HG03469 (cell line): ENCODE data around the gene CELSR3.

Experiments used
- ATAC-seq: cut with Tn5 transposase; IDR thresholded peaks from one replicate; pipeline ENCODE4 v1.9.1; 2021; ENCODE audit warnings: mild to moderate bottlenecking, moderate library complexity, moderate number of reproducible peaks; ENCODE audit not compliant: unreplicated experiment

Gene CELSR3

GRCh38 chr3:48600711-48601621 is 61.7 kb downstream of the CELSR3 start:
- no peak for ATAC-seq

GRCh38 chr3:48599509-48600285 is 63.0 kb downstream of the CELSR3 start:
- no peak for ATAC-seq

- ATAC-seq = no peak
Observed at GRCh38 chr3:48599077-48599501, 63.6 kb downstream of the CELSR3 start.

GRCh38 chr3:48598323-48599076 is 64.2 kb downstream of the CELSR3 start:
- ATAC-seq = no peak

- ATAC-seq = no peak
Observed at GRCh38 chr3:48597408-48597800, 65.3 kb downstream of the CELSR3 start.

GRCh38 chr3:48596676-48597407 is 65.8 kb downstream of the CELSR3 start:
- ATAC-seq = no peak

- ATAC-seq = no peak
Observed at GRCh38 chr3:48596157-48596556, 66.5 kb downstream of the CELSR3 start.

- ATAC-seq = no peak
Observed at GRCh38 chr3:48595526-48596121, 67.1 kb downstream of the CELSR3 start.

- no peak for ATAC-seq
Observed at GRCh38 chr3:48595075-48595525, 67.6 kb downstream of the CELSR3 start, which contains the start of gene COL7A1. Gene COL7A1, minus strand, starts transcription at chr3:48595329. Its CDS starts 170 bp downstream, at chr3:48595159.

GRCh38 chr3:48594417-48595049 is 68.2 kb downstream of the CELSR3 start:
- ATAC-seq = no peak

GRCh38 chr3:48593337-48593736 is 69.3 kb downstream of the CELSR3 start:
- ATAC-seq = no peak

GRCh38 chr3:48592519-48593087 is 70.1 kb downstream of the CELSR3 start:
- no peak for ATAC-seq

GRCh38 chr3:48591886-48592518 is 70.7 kb downstream of the CELSR3 start:
- no peak for ATAC-seq

GRCh38 chr3:48591436-48591835 is 71.2 kb downstream of the CELSR3 start:
- no peak for ATAC-seq

- no peak for ATAC-seq
Observed at GRCh38 chr3:48588230-48588629, 74.5 kb downstream of the CELSR3 start.

- no peak for ATAC-seq
Observed at GRCh38 chr3:48587686-48588085, 75.0 kb downstream of the CELSR3 start.
